Liver (tissue), 9 donors: Measurements from ENCODE around the gene MAP3K10. TPM values are rescaled to one million over a fixed set of nuclear protein-coding genes. Genes with fewer than 3 reads are reported as not detected.

ENCODE experiments used
- DNase-seq: peaks from one replicate; pipeline ENCODE4 v3.0.0-alpha.2; 2017; ENCODE audit warnings: low spot score
- H3K27ac ChIP-seq, 2 donors: one replicate each; pipeline ENCODE4 v1.7.0; 2013; ENCODE audit warnings: inconsistent platforms in 2 of 2, low read length in 2 of 2, control low read depth in 1 of 2, low read depth in 1 of 2, mild to moderate bottlenecking in 1 of 2
- H3K27me3 ChIP-seq, 4 donors: one replicate each; pipeline versions ENCODE4 v1.6.1 to v1.7.0; 2013; ENCODE audit warnings: low read length in 3 of 4, inconsistent platforms in 1 of 4, mild to moderate bottlenecking in 1 of 4, moderate library complexity in 1 of 4; ENCODE audit not compliant: control insufficient read depth in 4 of 4, insufficient read depth in 4 of 4
- H3K36me3 ChIP-seq, 4 donors: one replicate each; pipeline versions ENCODE4 v1.6.1 to v1.7.0; 2013; ENCODE audit warnings: low read length in 3 of 4, mild to moderate bottlenecking in 3 of 4, low read depth in 1 of 4, moderate library complexity in 1 of 4; ENCODE audit not compliant: control insufficient read depth in 4 of 4, insufficient read depth in 3 of 4
- H3K4me1 ChIP-seq, 4 donors: one replicate each; pipeline versions ENCODE4 v1.6.1 to v1.7.0; 2013; ENCODE audit warnings: low read length in 3 of 4, mild to moderate bottlenecking in 3 of 4, moderate library complexity in 1 of 4; ENCODE audit not compliant: control insufficient read depth in 4 of 4, insufficient read depth in 4 of 4
- H3K4me3 ChIP-seq, 3 donors: one replicate each; pipeline versions ENCODE4 v1.6.1 to v1.7.0; 2013; ENCODE audit warnings: low read length in 3 of 3, control low read depth in 1 of 3, low read depth in 1 of 3, mild to moderate bottlenecking in 1 of 3
- H3K9ac ChIP-seq, 2 donors: one replicate each; pipeline ENCODE4 v1.7.0; 2013; ENCODE audit warnings: low read length in 2 of 2, mild to moderate bottlenecking in 2 of 2, moderate library complexity in 2 of 2, control low read depth in 1 of 2, low read depth in 1 of 2
- H3K9me3 ChIP-seq, 4 donors: one replicate each; pipeline versions ENCODE4 v1.6.1 to v1.7.0; 2013; ENCODE audit warnings: low read length in 3 of 4; ENCODE audit not compliant: control insufficient read depth in 4 of 4
- EGR1 ChIP-seq, 2 donors: IDR thresholded peaks; 2 replicates each; pipeline ENCODE4 v1.6.1; 2016 to 2018; ENCODE audit warnings: antibody characterized with exemption in 2 of 2, low read depth in 2 of 2
- FOXA1 ChIP-seq: IDR thresholded peaks from 2 replicates; pipeline ENCODE4 v1.6.1; 2016; ENCODE audit warnings: antibody characterized with exemption
- FOXA2 ChIP-seq: IDR thresholded peaks from 2 replicates; pipeline ENCODE4 v1.6.1; 2016; ENCODE audit warnings: antibody characterized with exemption
- GABPA ChIP-seq, 2 donors: IDR thresholded peaks in 1 of 2; conservative IDR thresholded peaks in 1 of 2; 2 replicates each; pipeline ENCODE4 v1.6.1; 2016; ENCODE audit warnings: antibody characterized with exemption in 2 of 2, mild to moderate bottlenecking in 1 of 2, moderate library complexity in 1 of 2
- HNF4A ChIP-seq, 2 donors: conservative IDR thresholded peaks; 2 replicates each; pipeline ENCODE4 v1.6.1; 2016; ENCODE audit warnings: antibody characterized with exemption in 2 of 2, mild to moderate bottlenecking in 2 of 2
- HNF4G ChIP-seq: IDR thresholded peaks from 2 replicates; pipeline ENCODE4 v1.6.1; 2016; ENCODE audit warnings: antibody characterized with exemption
- JUND ChIP-seq, 2 donors: IDR thresholded peaks; 2 replicates each; pipeline ENCODE4 v1.6.1; 2016; ENCODE audit warnings: antibody characterized with exemption in 2 of 2
- NR2F2 ChIP-seq: IDR thresholded peaks from 2 replicates; pipeline ENCODE4 v1.6.1; 2016; ENCODE audit warnings: antibody characterized with exemption
- RAD21 ChIP-seq, 2 donors: IDR thresholded peaks; 2 replicates each; pipeline ENCODE4 v1.6.1; 2016; ENCODE audit warnings: antibody characterized with exemption in 2 of 2, mild to moderate bottlenecking in 2 of 2
- RXRA ChIP-seq, 2 donors: IDR thresholded peaks; 2 replicates each; pipeline ENCODE4 v1.6.1; 2017 to 2018; ENCODE audit warnings: antibody characterized with exemption in 2 of 2, mild to moderate bottlenecking in 1 of 2
- SP1 ChIP-seq: IDR thresholded peaks from 2 replicates; pipeline ENCODE4 v1.6.1; 2018; ENCODE audit warnings: antibody characterized with exemption, mild to moderate bottlenecking
- TAF1 ChIP-seq: conservative IDR thresholded peaks from 2 replicates; pipeline ENCODE4 v1.6.1; 2016; ENCODE audit warnings: antibody characterized with exemption, mild to moderate bottlenecking
- YY1 ChIP-seq: IDR thresholded peaks from 2 replicates; pipeline ENCODE4 v1.6.1; 2016; ENCODE audit warnings: antibody characterized with exemption, mild to moderate bottlenecking
- WGBS: extraction: QIAGEN DNeasy Blood & Tissue Kit; methylation state at CpG from one replicate; pipeline ENCODE4 v1.1.7; 2013; 5-methylcytosine and 5-hydroxymethylcytosine counted together
- polyA plus RNA-seq, 2 donors: library from polyadenylated mRNA; stranded (reverse) in 1 of 2; unstranded in 1 of 2; fragments of 200-250 nt in 1 of 2; fragments of >200 nt in 1 of 2; fragmentation: Nextera tagmentation in 1 of 2; extraction: Ambion mirVana in 1 of 2; gene quantifications; one replicate each; pipeline versions ENCODE4 v1.2.1 to v1.2.3, GENCODE V29; 2013 to 2015
- total RNA-seq, 2 donors: library from RNA; depleted of rRNA; stranded (reverse); fragments of >200 nt; gene quantifications; one replicate each; pipeline ENCODE4 v1.2.3, GENCODE V29; 2014
- TF ChIP-seq, protein P1 (sequence below): IDR thresholded peaks from 2 replicates; pipeline ENCODE4 v1.6.1; 2016; ENCODE audit warnings: antibody characterized with exemption
- TF ChIP-seq, protein P2 (sequence below): fragments of 150-350 bp; IDR thresholded peaks from 2 replicates; pipeline ENCODE4 v1.5.1; 2017; ENCODE audit warnings: improper control_type of control experiment, low read depth, low read length; ENCODE audit not compliant: missing input control
- TF ChIP-seq, protein P3 (sequence below): IDR thresholded peaks from 2 replicates; pipeline ENCODE4 v1.6.1; 2016; ENCODE audit warnings: antibody characterized with exemption
- TF ChIP-seq, protein P4 (sequence below): IDR thresholded peaks from 2 replicates; pipeline ENCODE4 v1.6.1; 2016; ENCODE audit warnings: antibody characterized with exemption
- TF ChIP-seq, protein P5 (sequence below): IDR thresholded peaks from 2 replicates; pipeline ENCODE4 v1.6.1; 2016; ENCODE audit warnings: antibody characterized with exemption, mild to moderate bottlenecking
- donor health status: healthy.
- donor health status: healthy.
- donor health status: healthy.
- donor health status: healthy.
- donor health status: healthy.

MAP3K10 gene
- total and polyA plus RNA-seq, 4 donors = 0.65 to 3.9 (median 2.1) TPM

DNA sequence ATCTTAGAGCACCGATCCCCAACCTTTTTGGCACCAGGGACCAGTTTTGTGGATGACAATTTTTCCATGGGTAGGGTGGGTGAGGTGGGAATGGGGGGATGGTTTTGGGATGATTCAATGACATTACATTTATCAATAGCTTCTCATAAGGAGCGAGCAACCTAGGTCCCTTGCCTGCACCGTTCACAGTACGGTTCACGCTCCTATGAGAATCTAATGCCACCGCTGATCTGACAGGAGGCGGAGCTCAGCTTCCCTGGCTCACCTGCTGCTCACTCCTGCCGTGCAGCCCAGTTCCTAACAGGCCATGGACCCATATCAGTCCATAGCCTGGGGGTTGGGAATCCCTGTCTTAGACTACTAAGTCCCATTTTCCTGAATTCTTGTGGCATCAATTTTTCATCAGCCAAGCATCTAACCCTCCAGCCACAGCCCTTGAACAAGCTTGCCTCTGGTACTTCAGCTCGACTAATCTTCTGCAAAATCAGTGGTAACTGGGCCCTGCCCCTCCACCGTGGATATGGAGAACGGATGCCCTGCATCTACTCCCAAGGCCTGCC, 37.0 kb upstream of the MAP3K10 start:
- H3K4me3 ChIP-seq = no peak overlapping the region
- no peak overlapping the region for H3K27ac ChIP-seq
- no peaks in the 10 kb centered on the region for H3K4me1 ChIP-seq
- no peaks in the 10 kb centered on the region for H3K9me3 ChIP-seq
- no peaks in the 10 kb centered on the region for H3K27me3 ChIP-seq
- 81% methylated on average over 11 of the region's 11 CpGs for WGBS
- no peak overlapping the region for H3K9ac ChIP-seq
- no peak for DNase-seq
- TF ChIP-seq, protein P1, sequence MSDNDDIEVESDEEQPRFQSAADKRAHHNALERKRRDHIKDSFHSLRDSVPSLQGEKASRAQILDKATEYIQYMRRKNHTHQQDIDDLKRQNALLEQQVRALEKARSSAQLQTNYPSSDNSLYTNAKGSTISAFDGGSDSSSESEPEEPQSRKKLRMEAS = no peak
- no peak for TF ChIP-seq GABPA (IDR thresholded peaks at IDR 0.05 in 1 of 2, conservative IDR thresholded peaks at IDR 0.05 in 1 of 2)
- no peak for TF ChIP-seq HNF4G
- TF ChIP-seq RXRA (IDR thresholded peaks at IDR 0.05) = no peak
- no peak for TF ChIP-seq YY1
- TF ChIP-seq HNF4A (conservative IDR thresholded peaks at IDR 0.05) = no peak
- TF ChIP-seq, protein P2, sequence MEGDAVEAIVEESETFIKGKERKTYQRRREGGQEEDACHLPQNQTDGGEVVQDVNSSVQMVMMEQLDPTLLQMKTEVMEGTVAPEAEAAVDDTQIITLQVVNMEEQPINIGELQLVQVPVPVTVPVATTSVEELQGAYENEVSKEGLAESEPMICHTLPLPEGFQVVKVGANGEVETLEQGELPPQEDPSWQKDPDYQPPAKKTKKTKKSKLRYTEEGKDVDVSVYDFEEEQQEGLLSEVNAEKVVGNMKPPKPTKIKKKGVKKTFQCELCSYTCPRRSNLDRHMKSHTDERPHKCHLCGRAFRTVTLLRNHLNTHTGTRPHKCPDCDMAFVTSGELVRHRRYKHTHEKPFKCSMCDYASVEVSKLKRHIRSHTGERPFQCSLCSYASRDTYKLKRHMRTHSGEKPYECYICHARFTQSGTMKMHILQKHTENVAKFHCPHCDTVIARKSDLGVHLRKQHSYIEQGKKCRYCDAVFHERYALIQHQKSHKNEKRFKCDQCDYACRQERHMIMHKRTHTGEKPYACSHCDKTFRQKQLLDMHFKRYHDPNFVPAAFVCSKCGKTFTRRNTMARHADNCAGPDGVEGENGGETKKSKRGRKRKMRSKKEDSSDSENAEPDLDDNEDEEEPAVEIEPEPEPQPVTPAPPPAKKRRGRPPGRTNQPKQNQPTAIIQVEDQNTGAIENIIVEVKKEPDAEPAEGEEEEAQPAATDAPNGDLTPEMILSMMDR = no peak
- no peak for TF ChIP-seq RAD21 (IDR thresholded peaks at IDR 0.05)
- TF ChIP-seq, protein P3, sequence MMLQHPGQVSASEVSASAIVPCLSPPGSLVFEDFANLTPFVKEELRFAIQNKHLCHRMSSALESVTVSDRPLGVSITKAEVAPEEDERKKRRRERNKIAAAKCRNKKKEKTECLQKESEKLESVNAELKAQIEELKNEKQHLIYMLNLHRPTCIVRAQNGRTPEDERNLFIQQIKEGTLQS = no peak
- TF ChIP-seq SP1 = no peak
- TF ChIP-seq TAF1 = no peak
- no peak for TF ChIP-seq NR2F2
- TF ChIP-seq, protein P4, sequence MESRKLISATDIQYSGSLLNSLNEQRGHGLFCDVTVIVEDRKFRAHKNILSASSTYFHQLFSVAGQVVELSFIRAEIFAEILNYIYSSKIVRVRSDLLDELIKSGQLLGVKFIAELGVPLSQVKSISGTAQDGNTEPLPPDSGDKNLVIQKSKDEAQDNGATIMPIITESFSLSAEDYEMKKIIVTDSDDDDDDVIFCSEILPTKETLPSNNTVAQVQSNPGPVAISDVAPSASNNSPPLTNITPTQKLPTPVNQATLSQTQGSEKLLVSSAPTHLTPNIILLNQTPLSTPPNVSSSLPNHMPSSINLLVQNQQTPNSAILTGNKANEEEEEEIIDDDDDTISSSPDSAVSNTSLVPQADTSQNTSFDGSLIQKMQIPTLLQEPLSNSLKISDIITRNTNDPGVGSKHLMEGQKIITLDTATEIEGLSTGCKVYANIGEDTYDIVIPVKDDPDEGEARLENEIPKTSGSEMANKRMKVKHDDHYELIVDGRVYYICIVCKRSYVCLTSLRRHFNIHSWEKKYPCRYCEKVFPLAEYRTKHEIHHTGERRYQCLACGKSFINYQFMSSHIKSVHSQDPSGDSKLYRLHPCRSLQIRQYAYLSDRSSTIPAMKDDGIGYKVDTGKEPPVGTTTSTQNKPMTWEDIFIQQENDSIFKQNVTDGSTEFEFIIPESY = no peak
- TF ChIP-seq FOXA1 = no peak
- no peak for TF ChIP-seq FOXA2
- no peak for TF ChIP-seq EGR1 (IDR thresholded peaks at IDR 0.05; ENCODE audit: low read depth in 2 of 2)
- TF ChIP-seq JUND (IDR thresholded peaks at IDR 0.05) = no peak
- TF ChIP-seq, protein P5, sequence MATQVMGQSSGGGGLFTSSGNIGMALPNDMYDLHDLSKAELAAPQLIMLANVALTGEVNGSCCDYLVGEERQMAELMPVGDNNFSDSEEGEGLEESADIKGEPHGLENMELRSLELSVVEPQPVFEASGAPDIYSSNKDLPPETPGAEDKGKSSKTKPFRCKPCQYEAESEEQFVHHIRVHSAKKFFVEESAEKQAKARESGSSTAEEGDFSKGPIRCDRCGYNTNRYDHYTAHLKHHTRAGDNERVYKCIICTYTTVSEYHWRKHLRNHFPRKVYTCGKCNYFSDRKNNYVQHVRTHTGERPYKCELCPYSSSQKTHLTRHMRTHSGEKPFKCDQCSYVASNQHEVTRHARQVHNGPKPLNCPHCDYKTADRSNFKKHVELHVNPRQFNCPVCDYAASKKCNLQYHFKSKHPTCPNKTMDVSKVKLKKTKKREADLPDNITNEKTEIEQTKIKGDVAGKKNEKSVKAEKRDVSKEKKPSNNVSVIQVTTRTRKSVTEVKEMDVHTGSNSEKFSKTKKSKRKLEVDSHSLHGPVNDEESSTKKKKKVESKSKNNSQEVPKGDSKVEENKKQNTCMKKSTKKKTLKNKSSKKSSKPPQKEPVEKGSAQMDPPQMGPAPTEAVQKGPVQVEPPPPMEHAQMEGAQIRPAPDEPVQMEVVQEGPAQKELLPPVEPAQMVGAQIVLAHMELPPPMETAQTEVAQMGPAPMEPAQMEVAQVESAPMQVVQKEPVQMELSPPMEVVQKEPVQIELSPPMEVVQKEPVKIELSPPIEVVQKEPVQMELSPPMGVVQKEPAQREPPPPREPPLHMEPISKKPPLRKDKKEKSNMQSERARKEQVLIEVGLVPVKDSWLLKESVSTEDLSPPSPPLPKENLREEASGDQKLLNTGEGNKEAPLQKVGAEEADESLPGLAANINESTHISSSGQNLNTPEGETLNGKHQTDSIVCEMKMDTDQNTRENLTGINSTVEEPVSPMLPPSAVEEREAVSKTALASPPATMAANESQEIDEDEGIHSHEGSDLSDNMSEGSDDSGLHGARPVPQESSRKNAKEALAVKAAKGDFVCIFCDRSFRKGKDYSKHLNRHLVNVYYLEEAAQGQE = no peak
- no peaks in the 10 kb centered on the region for H3K36me3 ChIP-seq
